Skeletal muscle tissue (tissue), 4 donors: ENCODE results near the gene SOAT2. TPM values are rescaled to one million over a fixed set of nuclear protein-coding genes. Genes with fewer than 3 reads are reported as not detected.

ENCODE experiments used
- H3K27ac ChIP-seq: one replicate; pipeline ENCODE4 v1.7.0; 2013; ENCODE audit warnings: mild to moderate bottlenecking, low read depth, low read length, inconsistent platforms
- H3K27me3 ChIP-seq, 3 donors: one replicate each; pipeline ENCODE4 v1.7.0; 2013; ENCODE audit warnings: low read length in 3 of 3; ENCODE audit not compliant: control insufficient read depth in 3 of 3, insufficient read depth in 3 of 3
- H3K36me3 ChIP-seq, 3 donors: one replicate each; pipeline ENCODE4 v1.7.0; 2013; ENCODE audit warnings: low read length in 3 of 3; ENCODE audit not compliant: control insufficient read depth in 3 of 3, insufficient read depth in 3 of 3
- H3K4me1 ChIP-seq, 3 donors: one replicate each; pipeline ENCODE4 v1.7.0; 2013; ENCODE audit warnings: low read length in 3 of 3, mild to moderate bottlenecking in 3 of 3; ENCODE audit not compliant: control insufficient read depth in 3 of 3, insufficient read depth in 3 of 3
- H3K4me3 ChIP-seq, 3 donors: one replicate each; pipeline ENCODE4 v1.7.0; 2013; ENCODE audit warnings: low read length in 3 of 3
- H3K9ac ChIP-seq, 3 donors: one replicate each; pipeline ENCODE4 v1.7.0; 2013; ENCODE audit warnings: low read length in 3 of 3, mild to moderate bottlenecking in 3 of 3, moderate library complexity in 2 of 3, low read depth in 1 of 3
- H3K9me3 ChIP-seq, 3 donors: one replicate each; pipeline ENCODE4 v1.7.0; 2013; ENCODE audit warnings: low read length in 3 of 3; ENCODE audit not compliant: control insufficient read depth in 3 of 3
- total RNA-seq: library from RNA; depleted of rRNA; stranded (reverse); fragments of >200 nt; gene quantifications from one replicate; pipeline ENCODE4 v1.2.3, GENCODE V29; 2014
- donor health status: Osteomylitis.

The SOAT2 gene
- total RNA-seq, 1 donor from 2014 or later, result under 0.01 TPM

DNA sequence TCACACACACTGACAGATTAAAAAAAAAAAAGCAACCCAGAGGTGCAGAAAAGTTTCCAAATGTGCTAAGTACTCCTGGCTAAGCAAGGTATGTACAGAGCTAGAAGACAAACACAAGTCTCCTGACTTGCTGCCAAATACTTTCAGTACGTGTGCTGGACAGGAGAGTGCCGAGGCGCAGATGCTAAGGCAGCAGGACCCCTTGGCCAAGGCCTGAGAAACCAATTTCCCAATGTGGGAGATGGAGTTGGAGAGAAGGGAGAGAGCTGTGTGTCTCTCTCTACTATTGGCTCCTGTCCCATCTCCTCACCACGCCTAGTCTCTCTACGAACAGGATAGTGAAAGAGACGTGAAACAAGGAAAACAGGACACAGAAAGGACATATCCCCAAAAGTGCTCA, 29.4 kb upstream of the SOAT2 start:
- Histone ChIP-seq H3K4me3 (no peak overlapping the region), H3K9ac (no peak overlapping the region), H3K27me3 (no peaks in the 10 kb centered on the region), H3K9me3 (no peaks in the 10 kb centered on the region), H3K36me3 (peaks cover 28 to 45% (median 30%) of the 10 kb centered on the region in 3 donors), H3K27ac (no peak overlapping the region), H3K4me1 (peaks cover 52 to 56% (median 54%) of the 10 kb centered on the region in 3 donors)

DNA sequence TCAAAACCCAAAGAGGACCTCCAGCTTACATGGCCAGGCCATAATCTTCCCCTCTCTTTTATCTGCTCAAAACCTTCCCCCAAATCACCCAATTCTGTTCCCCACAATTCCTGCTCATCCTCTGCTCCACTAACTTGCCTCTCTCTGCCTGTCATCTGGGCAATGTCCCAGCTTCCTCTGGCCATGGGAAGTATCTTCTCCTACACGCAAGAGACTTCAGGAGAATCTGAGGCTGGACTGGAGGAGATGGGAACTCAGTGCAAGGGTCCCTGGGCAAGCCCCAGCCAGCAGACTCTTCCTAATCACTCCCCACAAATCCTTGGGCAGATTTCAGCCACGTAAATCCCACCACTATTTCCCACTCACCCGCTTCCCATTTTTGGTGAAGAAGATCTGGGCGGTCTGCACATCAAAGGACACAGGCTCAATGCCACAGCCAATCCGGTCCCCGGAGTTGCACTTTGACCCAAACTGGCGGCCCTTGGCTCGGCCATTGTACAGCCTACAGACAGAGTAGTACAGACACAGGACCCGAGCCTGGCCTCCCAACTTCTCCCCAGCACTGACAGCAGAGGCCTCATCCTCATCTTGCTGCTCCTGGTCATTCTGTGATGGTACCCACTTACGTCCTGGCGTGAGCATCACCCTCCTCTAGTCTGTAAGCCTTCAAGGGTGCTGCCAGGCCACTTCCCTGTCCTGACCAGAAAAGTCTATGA, 28.8 kb upstream of the SOAT2 start:
- Histone ChIP-seq H3K36me3 (peaks cover 28 to 45% (median 30%) of the 10 kb centered on the region in 3 donors), H3K27me3 (no peaks in the 10 kb centered on the region), H3K4me1 (peaks cover 46 to 52% (median 50%) of the 10 kb centered on the region in 3 donors), H3K4me3 (no peak overlapping the region), H3K9ac (no peak overlapping the region), H3K9me3 (no peaks in the 10 kb centered on the region), H3K27ac (no peak overlapping the region)

DNA sequence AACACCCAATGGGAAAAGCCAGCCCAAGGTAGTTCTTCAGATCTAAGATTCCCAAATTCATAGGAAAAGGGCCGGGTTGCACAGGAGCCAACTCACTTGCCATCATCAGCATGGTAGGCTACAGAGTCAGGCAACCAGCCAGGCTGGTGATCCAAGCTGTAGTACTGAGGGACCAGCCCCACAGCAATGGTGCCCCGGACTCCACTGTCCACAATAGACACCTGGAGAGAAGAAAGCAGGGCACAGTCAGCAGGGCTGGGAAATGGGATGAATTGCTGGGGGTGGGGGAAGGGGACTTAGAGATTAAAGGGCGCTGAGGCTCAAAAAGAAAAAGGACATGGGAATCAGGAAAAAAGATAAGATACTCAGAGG, 28.3 kb upstream of the SOAT2 start:
- peaks cover 44 to 53% (median 53%) of the 10 kb centered on the region in 3 donors for H3K4me1 ChIP-seq
- H3K9ac ChIP-seq, result no peak overlapping the region
- peaks cover 28 to 43% (median 30%) of the 10 kb centered on the region in 3 donors for H3K36me3 ChIP-seq
- H3K27me3 ChIP-seq, result no peaks in the 10 kb centered on the region
- H3K27ac ChIP-seq, result no peak overlapping the region
- no peaks in the 10 kb centered on the region for H3K9me3 ChIP-seq
- H3K4me3 ChIP-seq, result no peak overlapping the region

DNA sequence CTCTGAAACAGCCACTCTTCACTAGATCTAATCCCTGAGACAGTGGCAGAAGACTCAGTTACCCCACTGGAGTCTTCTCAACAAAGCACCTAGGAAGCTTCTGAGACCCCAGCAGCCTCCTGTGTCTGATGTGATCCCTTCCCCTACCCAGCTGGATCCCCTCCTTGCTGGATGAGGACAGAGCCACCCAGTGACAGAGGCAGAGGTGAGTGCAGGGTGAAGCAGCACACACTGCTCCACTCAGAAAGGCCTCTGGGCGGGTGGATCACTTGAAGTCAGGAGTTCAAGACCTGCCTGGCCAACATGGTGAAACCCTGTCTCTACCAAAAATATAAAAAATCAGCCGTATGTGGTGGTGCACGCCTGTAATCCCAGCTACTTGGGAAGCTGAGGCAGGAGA, 26.8 kb upstream of the SOAT2 start:
- Histone ChIP-seq H3K4me3 (no peak overlapping the region), H3K9me3 (no peaks in the 10 kb centered on the region), H3K27ac (no peak overlapping the region), H3K27me3 (no peaks in the 10 kb centered on the region), H3K36me3 (peaks cover 23 to 37% (median 30%) of the 10 kb centered on the region in 3 donors), H3K9ac (no peak overlapping the region), H3K4me1 (peaks cover 34 to 44% (median 42%) of the 10 kb centered on the region in 3 donors)

DNA sequence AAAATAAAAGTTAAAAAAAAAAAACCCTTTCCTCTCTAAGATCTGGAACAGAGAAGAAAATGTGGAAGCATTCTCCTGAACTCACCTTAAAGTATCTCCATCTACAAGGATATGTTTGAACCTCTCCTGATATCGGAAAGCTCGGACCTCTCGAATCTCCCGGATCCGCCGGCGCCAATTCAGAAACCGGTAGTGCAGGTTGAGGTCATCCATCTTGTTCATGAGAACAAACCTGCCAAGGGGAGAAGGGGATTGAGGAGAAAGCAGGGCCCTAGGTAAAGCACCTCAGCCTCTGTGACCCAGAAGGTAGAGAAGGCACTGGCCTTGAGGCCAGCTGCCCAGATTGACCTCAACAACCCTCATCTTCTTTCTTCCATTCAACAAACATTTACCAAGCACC, 26.3 kb upstream of the SOAT2 start:
- Histone ChIP-seq H3K9ac (no peak overlapping the region), H3K9me3 (no peaks in the 10 kb centered on the region), H3K4me3 (no peak overlapping the region), H3K36me3 (peaks cover 23 to 37% (median 30%) of the 10 kb centered on the region in 3 donors), H3K27ac (no peak overlapping the region), H3K27me3 (no peaks in the 10 kb centered on the region), H3K4me1 (peaks cover 32 to 39% (median 38%) of the 10 kb centered on the region in 3 donors)

DNA sequence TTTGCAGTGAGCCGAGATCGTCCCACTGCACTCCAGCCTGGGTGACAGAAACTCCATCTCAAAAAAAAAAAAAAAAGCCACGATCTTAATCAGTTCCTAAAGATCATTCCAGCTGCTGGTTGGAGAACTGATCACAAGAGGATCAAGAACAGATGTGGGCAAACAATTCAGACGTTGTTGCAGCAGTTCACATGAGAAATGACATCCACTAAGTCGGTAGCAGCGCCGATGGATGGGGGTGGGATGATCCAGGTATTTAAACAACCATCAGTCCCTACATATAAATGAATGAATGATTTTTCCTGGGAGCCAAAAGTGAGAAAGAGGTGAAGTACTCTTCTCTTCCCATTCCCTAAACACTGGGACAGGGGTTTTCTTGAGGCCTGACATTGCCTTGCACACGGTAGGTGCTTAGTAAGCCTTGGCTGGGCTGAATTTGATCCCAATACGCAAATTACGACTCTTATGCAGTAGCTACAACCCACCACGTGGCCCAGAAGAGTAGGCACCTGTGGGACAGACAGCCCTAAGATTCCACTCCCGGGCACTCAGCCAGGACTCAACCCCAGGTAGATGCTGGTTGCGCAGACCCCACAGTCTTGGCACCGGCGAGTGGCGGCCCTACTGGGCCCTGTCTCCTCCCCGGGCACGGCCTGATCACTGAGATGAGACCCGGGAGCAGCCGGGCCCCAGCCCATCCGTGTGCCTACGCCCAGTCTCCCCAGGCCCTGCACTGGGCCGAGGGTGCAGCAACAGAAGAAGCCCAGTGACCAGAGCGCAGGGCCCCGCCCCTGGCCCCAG, 24.7 kb upstream of the SOAT2 start:
- Histone ChIP-seq H3K4me3 (peak overlapping the region; percentile 63 to 83 (median 82)), H3K27ac (peak overlapping the region; percentile 54), H3K27me3 (no peaks in the 10 kb centered on the region), H3K9me3 (no peaks in the 10 kb centered on the region), H3K36me3 (peaks cover 18 to 37% (median 30%) of the 10 kb centered on the region in 3 donors), H3K9ac (peak overlapping the region; percentile 74 to 82 (median 76)), H3K4me1 (peaks cover 20 to 26% (median 25%) of the 10 kb centered on the region in 3 donors)

DNA sequence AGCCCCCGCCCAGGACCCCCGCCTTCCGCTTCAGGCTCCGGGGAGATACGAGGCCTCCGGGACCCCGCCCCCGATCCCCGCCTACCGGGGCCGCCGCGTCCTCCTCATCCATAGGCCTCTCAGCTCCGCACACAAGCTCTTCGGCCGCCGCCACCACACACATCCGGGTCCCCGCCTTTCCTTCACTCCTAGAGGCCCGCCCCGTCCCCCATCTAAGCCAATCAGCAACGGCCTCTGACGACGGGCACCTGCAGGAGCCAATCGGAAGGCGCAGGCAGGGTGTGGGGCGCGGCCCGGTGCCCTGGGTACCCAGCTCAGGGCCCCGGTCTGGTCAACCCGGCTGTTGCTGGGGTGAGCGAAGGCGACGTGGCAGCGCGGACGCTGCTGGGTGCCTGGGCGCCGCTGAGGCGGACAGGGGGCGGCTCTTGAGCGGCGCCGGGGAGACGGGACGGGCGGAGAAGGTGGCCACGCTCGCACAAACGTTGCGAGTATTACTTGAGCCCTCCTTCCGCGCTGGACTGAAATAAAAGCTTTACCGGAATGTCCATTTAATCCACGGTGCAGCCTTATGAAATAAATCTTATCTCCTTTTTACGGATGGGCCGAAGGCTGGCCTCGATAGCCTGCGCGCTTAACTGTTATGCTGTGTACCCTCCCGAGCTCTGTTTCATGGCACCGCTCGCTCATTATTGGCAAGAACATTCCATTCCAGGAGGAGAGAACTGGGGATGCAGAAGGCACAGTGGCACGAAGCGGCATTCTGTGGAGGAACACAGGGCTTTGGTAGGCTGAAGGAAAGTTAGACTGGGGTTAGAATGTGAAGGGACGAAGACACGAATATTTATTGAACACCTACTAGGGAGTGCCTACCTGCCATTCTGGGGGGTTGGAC, 23.8 kb upstream of the SOAT2 start, which contains the start of gene SPRYD3:
TSS of gene SPRYD3 (minus strand) at position 165 of the 892 bp plus-strand sequence. CDS start at position 108, 57 bp downstream.
- Histone ChIP-seq H3K27ac (peak within 1 kb of the TSS; percentile 81), H3K27me3 (no peaks in the 10 kb centered on the region), H3K9ac (peak within 1 kb of the TSS; percentile 77 to 89 (median 85)), H3K36me3 (peaks cover 12 to 30% (median 23%) of the 10 kb centered on the region in 3 donors), H3K4me3 (peak within 1 kb of the TSS; percentile 63 to 85 (median 82)), H3K9me3 (no peaks in the 10 kb centered on the region), H3K4me1 (peaks cover 14 to 21% (median 19%) of the 10 kb centered on the region in 3 donors)

DNA sequence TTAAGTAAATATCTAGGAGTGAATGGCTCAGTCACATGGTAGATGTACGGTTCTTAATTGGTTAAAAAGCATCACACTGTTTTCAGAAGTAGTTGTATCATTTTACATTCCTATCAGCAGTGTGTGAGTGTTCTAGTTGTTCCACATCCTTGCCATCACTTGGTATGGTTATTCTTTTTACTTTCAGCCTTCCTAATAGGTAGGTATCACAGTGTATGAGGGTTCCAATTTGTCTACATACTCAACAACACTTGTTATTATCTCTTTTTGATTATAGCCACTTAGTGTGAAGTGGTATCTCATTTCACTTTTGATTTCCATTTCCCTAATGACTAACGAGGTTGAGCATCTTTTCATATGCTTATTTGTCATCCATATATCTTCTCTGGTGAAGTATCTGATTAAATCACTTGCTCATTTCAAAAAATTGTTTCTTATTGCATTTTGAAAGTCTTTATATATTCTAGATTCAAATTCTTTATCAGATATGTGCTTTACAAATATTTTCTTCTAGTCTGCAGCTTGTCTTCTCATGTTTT, 20.6 kb upstream of the SOAT2 start:
- Histone ChIP-seq H3K9ac (no peak overlapping the region), H3K36me3 (peaks cover 0 to under 1% (median 0%) of the 10 kb centered on the region in 3 donors), H3K27ac (no peak overlapping the region), H3K27me3 (no peaks in the 10 kb centered on the region), H3K9me3 (no peaks in the 10 kb centered on the region), H3K4me1 (peaks cover 12 to 18% (median 13%) of the 10 kb centered on the region in 3 donors), H3K4me3 (no peak overlapping the region)

DNA sequence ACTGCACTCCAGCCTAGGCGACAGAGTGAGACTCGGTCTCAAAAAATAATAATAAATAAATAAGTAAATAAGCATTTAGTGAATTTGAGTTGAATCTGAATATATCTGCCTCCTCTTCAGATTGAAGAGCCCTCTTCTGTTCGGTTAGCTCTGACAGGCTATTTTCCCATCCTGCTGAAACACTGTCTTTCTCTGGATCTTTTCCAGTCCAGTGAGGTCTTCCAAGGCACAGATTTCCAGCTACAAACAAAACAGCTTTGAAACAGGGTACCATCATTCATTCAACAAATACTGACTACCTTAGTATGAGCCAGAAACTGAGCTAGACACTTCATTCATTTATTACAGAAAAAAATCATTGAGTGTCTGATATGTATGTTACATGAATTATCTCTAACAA, 16.9 kb upstream of the SOAT2 start:
- no peaks in the 10 kb centered on the region for H3K27me3 ChIP-seq
- no peak overlapping the region for H3K9ac ChIP-seq
- no peaks in the 10 kb centered on the region for H3K4me1 ChIP-seq
- no peaks in the 10 kb centered on the region for H3K36me3 ChIP-seq
- H3K4me3 ChIP-seq, result no peak overlapping the region
- H3K27ac ChIP-seq, result no peak overlapping the region
- H3K9me3 ChIP-seq, result no peaks in the 10 kb centered on the region
